PFSK-1 (cell line): ENCODE results near the gene CCDC33.

Experiments used
- FOXP2 ChIP-seq: optimal IDR thresholded peaks from 2 replicates; pipeline ENCODE3; 2011; ENCODE audit warnings: borderline replicate concordance, control low read depth, inconsistent platforms; ENCODE audit not compliant: insufficient read depth; ENCODE audit errors: extremely low read length, extremely low read depth
- POLR2AphosphoS5 ChIP-seq: IDR thresholded peaks from 2 replicates; pipeline ENCODE4 v1.6.1; 2012; ENCODE audit warnings: low read depth, mild to moderate bottlenecking, control low read depth, low read length, moderate library complexity
- SIN3A ChIP-seq: IDR thresholded peaks from 2 replicates; pipeline ENCODE4 v1.6.1; 2012; ENCODE audit warnings: mild to moderate bottlenecking, low read length, moderate library complexity, borderline replicate concordance; ENCODE audit not compliant: insufficient read depth
- TAF1 ChIP-seq: IDR thresholded peaks from 2 replicates; pipeline ENCODE4 v1.6.1; 2012; ENCODE audit warnings: low read length, control low read depth, borderline replicate concordance; ENCODE audit not compliant: insufficient read depth
- TF ChIP-seq, protein P1 (sequence below), 2 experiments: IDR thresholded peaks; 2 replicates each; pipeline versions ENCODE4 v1.6.1 to v1.8.0; 2011 to 2012; ENCODE audit warnings: low read depth in 2 of 2, low read length in 2 of 2, control low read depth in 1 of 2, inconsistent platforms in 1 of 2, mild to moderate bottlenecking in 1 of 2, moderate library complexity in 1 of 2; ENCODE audit not compliant: insufficient read depth in 1 of 2

DNA sequence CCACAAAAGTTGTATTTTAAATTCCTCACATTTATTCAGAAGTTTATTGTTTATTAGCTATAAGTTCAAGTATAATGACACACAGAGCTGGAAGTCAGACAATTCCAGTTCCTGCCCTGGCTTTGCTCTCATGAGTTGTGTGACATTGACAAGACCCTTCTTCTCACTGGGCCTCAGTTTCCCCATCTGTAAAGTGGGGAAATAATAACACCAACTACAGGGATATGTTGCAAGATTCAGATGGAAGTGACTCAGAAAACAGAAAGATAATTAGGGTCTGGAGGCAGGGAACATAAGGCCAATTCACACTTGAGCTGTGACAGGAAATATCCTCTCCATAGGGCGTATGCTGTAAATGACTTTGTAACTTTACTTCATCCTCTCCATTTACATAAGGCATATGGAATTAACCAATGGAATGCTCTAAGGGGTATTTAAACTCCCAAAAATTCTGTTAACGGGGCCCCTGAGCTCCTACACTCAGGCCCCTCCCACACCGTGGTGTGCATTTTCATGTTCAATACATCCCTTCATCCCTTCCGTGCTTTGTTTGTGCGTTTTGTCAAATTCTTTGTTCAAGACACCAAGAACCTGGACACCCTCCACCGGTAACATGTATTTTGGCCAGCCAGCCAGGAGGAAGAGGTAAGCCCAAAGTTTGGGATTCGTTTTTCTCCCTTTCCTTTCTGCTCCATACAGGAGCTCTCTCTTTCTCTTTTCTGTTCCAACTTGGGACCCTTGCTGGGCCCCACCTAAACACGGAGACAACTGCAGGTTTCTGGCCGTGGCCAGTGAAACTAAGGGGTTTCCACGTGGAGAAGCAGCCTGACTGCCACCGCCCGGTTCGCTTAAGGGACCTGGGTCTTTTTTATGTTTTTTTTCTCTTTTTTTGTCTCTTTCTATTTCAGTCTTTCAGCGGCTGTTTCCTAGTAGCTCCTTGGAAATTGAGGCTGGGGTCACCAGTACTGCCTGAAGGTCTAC is 114.5 kb downstream of the CCDC33 start:
- TF ChIP-seq SIN3A: no peak
- TF ChIP-seq POLR2AphosphoS5: no peak
- no peak for TF ChIP-seq TAF1
- no peak for TF ChIP-seq FOXP2
- TF ChIP-seq, protein P1, sequence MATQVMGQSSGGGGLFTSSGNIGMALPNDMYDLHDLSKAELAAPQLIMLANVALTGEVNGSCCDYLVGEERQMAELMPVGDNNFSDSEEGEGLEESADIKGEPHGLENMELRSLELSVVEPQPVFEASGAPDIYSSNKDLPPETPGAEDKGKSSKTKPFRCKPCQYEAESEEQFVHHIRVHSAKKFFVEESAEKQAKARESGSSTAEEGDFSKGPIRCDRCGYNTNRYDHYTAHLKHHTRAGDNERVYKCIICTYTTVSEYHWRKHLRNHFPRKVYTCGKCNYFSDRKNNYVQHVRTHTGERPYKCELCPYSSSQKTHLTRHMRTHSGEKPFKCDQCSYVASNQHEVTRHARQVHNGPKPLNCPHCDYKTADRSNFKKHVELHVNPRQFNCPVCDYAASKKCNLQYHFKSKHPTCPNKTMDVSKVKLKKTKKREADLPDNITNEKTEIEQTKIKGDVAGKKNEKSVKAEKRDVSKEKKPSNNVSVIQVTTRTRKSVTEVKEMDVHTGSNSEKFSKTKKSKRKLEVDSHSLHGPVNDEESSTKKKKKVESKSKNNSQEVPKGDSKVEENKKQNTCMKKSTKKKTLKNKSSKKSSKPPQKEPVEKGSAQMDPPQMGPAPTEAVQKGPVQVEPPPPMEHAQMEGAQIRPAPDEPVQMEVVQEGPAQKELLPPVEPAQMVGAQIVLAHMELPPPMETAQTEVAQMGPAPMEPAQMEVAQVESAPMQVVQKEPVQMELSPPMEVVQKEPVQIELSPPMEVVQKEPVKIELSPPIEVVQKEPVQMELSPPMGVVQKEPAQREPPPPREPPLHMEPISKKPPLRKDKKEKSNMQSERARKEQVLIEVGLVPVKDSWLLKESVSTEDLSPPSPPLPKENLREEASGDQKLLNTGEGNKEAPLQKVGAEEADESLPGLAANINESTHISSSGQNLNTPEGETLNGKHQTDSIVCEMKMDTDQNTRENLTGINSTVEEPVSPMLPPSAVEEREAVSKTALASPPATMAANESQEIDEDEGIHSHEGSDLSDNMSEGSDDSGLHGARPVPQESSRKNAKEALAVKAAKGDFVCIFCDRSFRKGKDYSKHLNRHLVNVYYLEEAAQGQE (IDR thresholded peaks at IDR 0.05; ENCODE audit: insufficient read depth in 1 of 2, low read depth in 2 of 2, low read length in 2 of 2): no peak
